ENCODE results near the gene STXBP5.

STXBP5 gene

GRCh38 chr6:147212622-147213021, 8.4 kb downstream of the STXBP5 start:
- Histone ChIP-seq H3K4me1 (ENCODE audit: control insufficient read depth, insufficient read depth, low read length) (no peaks in the 10 kb centered on the region), H3K27me3 (ENCODE audit: control insufficient read depth, insufficient read depth, low read length) (no peaks in the 10 kb centered on the region), H3K9ac (ENCODE audit: low read length) (no peak overlapping the region), H3K36me3 (ENCODE audit: control insufficient read depth, insufficient read depth, low read length) (no peaks in the 10 kb centered on the region), H3K9me3 (ENCODE audit: control insufficient read depth, insufficient read depth, low read depth, low read length) (no peaks in the 10 kb centered on the region), H3K4me3 (ENCODE audit: low read depth, low read length) (no peak overlapping the region), H3K27ac (ENCODE audit: low read depth, low read length) (no peak overlapping the region)

DNA sequence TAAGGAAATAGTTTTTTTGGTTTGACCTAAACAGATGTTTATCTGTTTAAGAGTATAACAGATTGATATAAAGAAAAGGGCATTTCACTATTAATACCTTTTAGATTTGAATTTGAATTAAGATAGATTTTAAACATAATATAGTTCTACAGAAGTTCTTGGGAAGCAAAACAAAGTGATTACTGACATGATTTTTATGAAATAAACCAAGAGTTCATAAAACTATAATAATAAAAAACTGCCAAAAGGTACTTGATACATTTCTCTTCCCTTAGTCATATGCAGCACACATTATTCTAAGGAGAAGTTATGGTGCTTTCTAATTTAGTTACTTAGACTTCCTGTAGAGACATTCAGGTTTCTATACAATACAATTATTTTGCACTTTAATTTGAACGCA, 9.6 kb downstream of the STXBP5 start:
- Histone ChIP-seq H3K9ac (ENCODE audit: low read length) (no peak overlapping the region), H3K4me1 (ENCODE audit: control insufficient read depth, insufficient read depth, low read length) (no peaks in the 10 kb centered on the region), H3K4me3 (ENCODE audit: low read depth, low read length) (no peak overlapping the region), H3K27ac (ENCODE audit: low read depth, low read length) (no peak overlapping the region), H3K36me3 (ENCODE audit: control insufficient read depth, insufficient read depth, low read length) (no peaks in the 10 kb centered on the region), H3K9me3 (ENCODE audit: control insufficient read depth, insufficient read depth, low read depth, low read length) (no peaks in the 10 kb centered on the region), H3K27me3 (ENCODE audit: control insufficient read depth, insufficient read depth, low read length) (no peaks in the 10 kb centered on the region)

- H3K27ac ChIP-seq (ENCODE audit: low read depth, low read length) = no peak overlapping the region
These were observed 10.3 kb downstream of the STXBP5 start for GRCh38 chr6:147214248-147215227.

GRCh38 chr6:147216915-147217314, 12.7 kb downstream of the STXBP5 start:
- Histone ChIP-seq H3K9ac (ENCODE audit: low read length) (no peak overlapping the region), H3K9me3 (ENCODE audit: control insufficient read depth, insufficient read depth, low read depth, low read length) (no peaks in the 10 kb centered on the region), H3K36me3 (ENCODE audit: control insufficient read depth, insufficient read depth, low read length) (no peaks in the 10 kb centered on the region), H3K27ac (ENCODE audit: low read depth, low read length) (no peak overlapping the region), H3K4me1 (ENCODE audit: control insufficient read depth, insufficient read depth, low read length) (peaks cover 2% of the 10 kb centered on the region), H3K4me3 (ENCODE audit: low read depth, low read length) (no peak overlapping the region), H3K27me3 (ENCODE audit: control insufficient read depth, insufficient read depth, low read length) (no peaks in the 10 kb centered on the region)

More at GRCh38 chr6:147214248-147215227, 10.3 kb downstream of the STXBP5 start:
- Histone ChIP-seq H3K4me3 (ENCODE audit: low read depth, low read length) (no peak overlapping the region), H3K4me1 (ENCODE audit: control insufficient read depth, insufficient read depth, low read length) (no peaks in the 10 kb centered on the region), H3K9me3 (ENCODE audit: control insufficient read depth, insufficient read depth, low read depth, low read length) (no peaks in the 10 kb centered on the region), H3K27me3 (ENCODE audit: control insufficient read depth, insufficient read depth, low read length) (no peaks in the 10 kb centered on the region), H3K36me3 (ENCODE audit: control insufficient read depth, insufficient read depth, low read length) (no peaks in the 10 kb centered on the region), H3K9ac (ENCODE audit: low read length) (no peak overlapping the region)

DNA sequence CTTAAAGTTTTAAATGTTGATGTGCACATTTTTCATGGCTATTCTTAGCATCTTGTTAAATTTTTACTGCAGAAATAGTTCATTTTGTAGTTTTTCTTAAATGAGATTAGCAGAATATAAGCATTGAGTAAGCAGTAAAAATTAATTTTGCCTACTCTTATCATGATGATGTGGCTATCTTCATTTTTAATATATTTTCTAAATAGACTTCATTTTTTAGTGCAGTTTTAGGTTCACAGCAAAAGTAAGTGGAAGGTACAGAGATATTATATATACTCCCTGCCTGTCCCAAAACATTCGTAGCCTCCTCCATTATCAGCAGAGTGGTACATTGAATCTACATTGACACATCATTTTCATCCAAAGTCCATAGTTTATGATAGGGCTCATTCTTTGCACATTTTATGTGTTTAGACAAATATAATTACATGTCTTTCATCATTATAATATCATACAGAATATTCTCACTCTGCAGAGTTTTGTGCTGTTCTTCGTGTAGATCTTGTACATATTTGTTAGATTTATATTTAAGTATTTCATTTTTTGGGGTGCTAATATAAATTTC, 13.7 kb downstream of the STXBP5 start:
- Histone ChIP-seq H3K27me3 (ENCODE audit: control insufficient read depth, insufficient read depth, low read length) (no peaks in the 10 kb centered on the region), H3K36me3 (ENCODE audit: control insufficient read depth, insufficient read depth, low read length) (no peaks in the 10 kb centered on the region), H3K27ac (ENCODE audit: low read depth, low read length) (no peak overlapping the region), H3K9me3 (ENCODE audit: control insufficient read depth, insufficient read depth, low read depth, low read length) (no peaks in the 10 kb centered on the region), H3K4me1 (ENCODE audit: control insufficient read depth, insufficient read depth, low read length) (peaks cover 8% of the 10 kb centered on the region), H3K9ac (ENCODE audit: low read length) (no peak overlapping the region), H3K4me3 (ENCODE audit: low read depth, low read length) (no peak overlapping the region)

DNA sequence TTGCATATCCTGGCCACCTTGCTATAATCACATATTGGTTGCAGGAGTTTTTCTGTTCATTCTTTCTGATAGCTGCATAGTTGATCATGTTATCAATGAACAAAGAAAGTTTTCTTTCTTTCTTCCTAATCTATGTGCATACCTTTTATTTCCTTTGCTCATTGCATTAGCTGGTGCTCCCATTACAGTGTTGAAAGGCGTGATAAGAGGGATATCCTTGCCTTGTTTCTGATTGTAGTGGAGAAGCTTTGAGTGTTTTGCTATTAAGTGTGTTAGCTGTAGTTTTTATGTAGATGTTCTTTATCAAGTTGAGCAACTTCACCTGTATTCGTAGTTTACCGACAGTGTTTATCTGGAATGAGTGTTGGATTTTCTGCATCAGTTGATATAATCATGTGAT, 14.6 kb downstream of the STXBP5 start:
- no peaks in the 10 kb centered on the region for H3K36me3 ChIP-seq (ENCODE audit: control insufficient read depth, insufficient read depth, low read length)
- H3K27ac ChIP-seq (ENCODE audit: low read depth, low read length) = no peak overlapping the region
- no peak overlapping the region for H3K4me3 ChIP-seq (ENCODE audit: low read depth, low read length)
- H3K27me3 ChIP-seq (ENCODE audit: control insufficient read depth, insufficient read depth, low read length) = no peaks in the 10 kb centered on the region
- H3K9me3 ChIP-seq (ENCODE audit: control insufficient read depth, insufficient read depth, low read depth, low read length) = no peaks in the 10 kb centered on the region
- H3K4me1 ChIP-seq (ENCODE audit: control insufficient read depth, insufficient read depth, low read length) = peaks cover 8% of the 10 kb centered on the region
- H3K9ac ChIP-seq (ENCODE audit: low read length) = no peak overlapping the region

DNA sequence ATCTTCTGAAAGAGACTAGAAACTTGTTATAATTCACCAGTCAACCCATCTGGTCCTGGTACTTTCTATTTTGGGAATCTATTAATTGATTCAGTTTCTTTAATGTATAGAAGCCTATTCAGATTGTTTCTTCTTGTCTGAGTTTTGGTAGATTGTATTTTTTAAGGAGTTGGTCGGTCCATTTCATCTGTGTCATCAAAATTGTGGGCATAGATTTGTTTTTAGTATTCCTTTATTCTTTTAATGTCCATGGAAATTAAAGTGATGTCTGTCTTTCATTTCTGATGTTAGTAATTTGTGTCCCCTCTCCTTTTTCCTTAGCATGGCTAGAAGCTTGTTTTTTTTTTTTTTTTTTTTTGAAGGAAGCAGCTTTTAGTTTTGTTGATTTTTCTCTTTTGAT, 15.2 kb downstream of the STXBP5 start:
- no peak overlapping the region for H3K4me3 ChIP-seq (ENCODE audit: low read depth, low read length)

GRCh38 chr6:147220345-147220744, 16.1 kb downstream of the STXBP5 start:
- peaks cover 8% of the 10 kb centered on the region for H3K4me1 ChIP-seq (ENCODE audit: control insufficient read depth, insufficient read depth, low read length)
- H3K27ac ChIP-seq (ENCODE audit: low read depth, low read length) = no peak overlapping the region
- H3K9ac ChIP-seq (ENCODE audit: low read length) = no peak overlapping the region
- H3K27me3 ChIP-seq (ENCODE audit: control insufficient read depth, insufficient read depth, low read length) = no peaks in the 10 kb centered on the region
- no peaks in the 10 kb centered on the region for H3K9me3 ChIP-seq (ENCODE audit: control insufficient read depth, insufficient read depth, low read depth, low read length)
- no peak overlapping the region for H3K4me3 ChIP-seq (ENCODE audit: low read depth, low read length)
- no peaks in the 10 kb centered on the region for H3K36me3 ChIP-seq (ENCODE audit: control insufficient read depth, insufficient read depth, low read length)

More for the DNA sequence above, 15.2 kb downstream of the STXBP5 start:
- no peaks in the 10 kb centered on the region for H3K27me3 ChIP-seq (ENCODE audit: control insufficient read depth, insufficient read depth, low read length)
- H3K36me3 ChIP-seq (ENCODE audit: control insufficient read depth, insufficient read depth, low read length) = no peaks in the 10 kb centered on the region
- H3K4me1 ChIP-seq (ENCODE audit: control insufficient read depth, insufficient read depth, low read length) = peaks cover 8% of the 10 kb centered on the region
- H3K27ac ChIP-seq (ENCODE audit: low read depth, low read length) = no peak overlapping the region
- H3K9ac ChIP-seq (ENCODE audit: low read length) = no peak overlapping the region
- H3K9me3 ChIP-seq (ENCODE audit: control insufficient read depth, insufficient read depth, low read depth, low read length) = no peaks in the 10 kb centered on the region

- no peaks in the 10 kb centered on the region for H3K27me3 ChIP-seq (ENCODE audit: control insufficient read depth, insufficient read depth, low read length)
- H3K4me3 ChIP-seq (ENCODE audit: low read depth, low read length) = no peak overlapping the region
- peak overlapping the region; percentile 14; the same call in 1 of the 2 replicates for H3K27ac ChIP-seq (ENCODE audit: low read depth, low read length)
- H3K9me3 ChIP-seq (ENCODE audit: control insufficient read depth, insufficient read depth, low read depth, low read length) = no peaks in the 10 kb centered on the region
- H3K9ac ChIP-seq (ENCODE audit: low read length) = no peak overlapping the region
- H3K36me3 ChIP-seq (ENCODE audit: control insufficient read depth, insufficient read depth, low read length) = no peaks in the 10 kb centered on the region
- H3K4me1 ChIP-seq (ENCODE audit: control insufficient read depth, insufficient read depth, low read length) = peaks cover 8% of the 10 kb centered on the region
These were observed 17.5 kb downstream of the STXBP5 start for GRCh38 chr6:147221739-147222138.

DNA sequence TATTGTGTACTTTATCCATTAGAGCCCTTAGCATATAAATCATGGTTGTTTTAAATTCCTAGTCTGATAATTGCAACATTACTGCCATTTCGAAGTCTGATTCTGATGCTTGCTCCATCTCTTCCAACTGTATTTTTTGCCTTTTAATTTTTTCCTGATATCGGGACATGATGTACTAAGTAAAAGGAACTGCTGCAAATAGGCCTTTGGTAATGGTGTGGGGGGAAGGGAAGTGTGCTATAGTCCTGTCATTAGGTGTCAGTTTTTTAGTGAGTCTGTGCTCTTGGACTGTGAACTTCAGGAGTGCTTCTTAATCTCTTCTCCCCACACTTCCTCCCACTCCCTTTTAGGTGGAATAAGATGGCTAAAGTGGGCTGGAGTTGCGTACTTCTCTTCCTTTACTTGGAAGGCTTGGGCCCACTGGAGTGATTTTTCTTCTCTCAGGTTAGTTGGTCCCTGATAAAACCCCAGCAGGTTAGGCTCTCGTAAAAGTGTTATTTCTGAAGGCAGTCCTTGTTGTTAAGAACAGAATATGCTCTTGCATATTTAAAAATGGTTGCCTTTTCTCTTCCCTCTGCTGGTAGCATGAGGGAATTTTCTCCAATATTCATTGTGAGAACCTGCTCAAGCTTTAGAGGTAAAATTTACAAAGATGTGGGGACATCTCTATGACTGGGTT, 18.1 kb downstream of the STXBP5 start:
- Histone ChIP-seq H3K36me3 (ENCODE audit: control insufficient read depth, insufficient read depth, low read length) (no peaks in the 10 kb centered on the region), H3K9me3 (ENCODE audit: control insufficient read depth, insufficient read depth, low read depth, low read length) (no peaks in the 10 kb centered on the region), H3K9ac (ENCODE audit: low read length) (no peak overlapping the region), H3K27ac (ENCODE audit: low read depth, low read length) (peak overlapping the region; percentile 14; the same call in 1 of the 2 replicates), H3K4me1 (ENCODE audit: control insufficient read depth, insufficient read depth, low read length) (peaks cover 8% of the 10 kb centered on the region), H3K4me3 (ENCODE audit: low read depth, low read length) (no peak overlapping the region), H3K27me3 (ENCODE audit: control insufficient read depth, insufficient read depth, low read length) (no peaks in the 10 kb centered on the region)

DNA sequence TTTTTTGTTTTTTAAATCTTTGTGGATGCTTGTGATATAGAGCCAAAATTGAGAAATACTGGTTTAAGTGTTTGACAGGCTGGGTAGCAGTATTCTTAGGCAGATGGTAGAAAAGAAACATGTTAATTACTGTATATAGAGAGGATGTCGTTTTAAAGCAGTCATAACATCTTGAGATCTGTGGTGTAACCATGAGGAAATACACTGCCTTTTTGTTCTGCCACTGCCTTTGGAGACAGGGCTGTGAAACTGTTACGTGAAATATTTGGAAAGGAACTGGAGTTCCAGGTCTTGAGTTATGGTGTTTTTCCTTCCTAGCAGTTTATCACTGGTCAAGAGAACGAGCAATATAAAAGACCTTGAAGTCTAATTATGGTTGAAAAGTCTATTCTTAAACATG, 19.5 kb downstream of the STXBP5 start:
- H3K36me3 ChIP-seq (ENCODE audit: control insufficient read depth, insufficient read depth, low read length) = no peaks in the 10 kb centered on the region
- H3K27ac ChIP-seq (ENCODE audit: low read depth, low read length) = no peak overlapping the region
- H3K4me1 ChIP-seq (ENCODE audit: control insufficient read depth, insufficient read depth, low read length) = peaks cover 8% of the 10 kb centered on the region
- no peaks in the 10 kb centered on the region for H3K9me3 ChIP-seq (ENCODE audit: control insufficient read depth, insufficient read depth, low read depth, low read length)
- H3K9ac ChIP-seq (ENCODE audit: low read length) = no peak overlapping the region
- H3K4me3 ChIP-seq (ENCODE audit: low read depth, low read length) = no peak overlapping the region
- no peaks in the 10 kb centered on the region for H3K27me3 ChIP-seq (ENCODE audit: control insufficient read depth, insufficient read depth, low read length)
